Urothelium cell line (cell line): ENCODE results near the gene DPH5.
"Not testable (repeated sequence)": the region's sequence is repeated elsewhere in the genome, so short reads cannot be mapped to it uniquely, and the experiment has no call there.

Source experiments
- DNase-seq: peaks from one replicate; pipeline ENCODE4 v3.0.0; 2011; ENCODE audit warnings: low spot score, mixed read lengths
- FAIRE-seq: peaks from 2 replicates; lab custom pipeline; 2011; peaks lifted over from hg19 to GRCh38; lab: Jason Lieb, UNC

DPH5 gene

GRCh38 chr1:101033017-101033416, 7.4 kb upstream of the DPH5 start:
- FAIRE-seq, result no peak
- no peak for DNase-seq

- DNase-seq, FAIRE-seq: not testable (repeated sequence)
Measured at GRCh38 chr1:101032129-101032528, 6.5 kb upstream of the DPH5 start.

- DNase-seq (no peak), FAIRE-seq (no peak)
Measured at GRCh38 chr1:101030881-101031280, 5.3 kb upstream of the DPH5 start.

GRCh38 chr1:101029184-101029583, 3.6 kb upstream of the DPH5 start:
- no peak for FAIRE-seq

GRCh38 chr1:101028466-101028865, 2.9 kb upstream of the DPH5 start:
- FAIRE-seq (no peak), DNase-seq (no peak)

More at GRCh38 chr1:101029184-101029583, 3.6 kb upstream of the DPH5 start:
- DNase-seq, result no peak

- no peak for FAIRE-seq
- DNase-seq, result no peak
Measured at GRCh38 chr1:101027194-101027772, 1.7 kb upstream of the DPH5 start.

GRCh38 chr1:101026430-101026788, 825 bp upstream of the DPH5 start:
- DNase-seq (peak; percentile 2), FAIRE-seq (no peak)

- FAIRE-seq, result no peak
- DNase-seq, result peak; percentile 16
Measured at GRCh38 chr1:101025283-101025656, 314 bp downstream of the DPH5 start.

- FAIRE-seq (no peak), DNase-seq (no peak)
Measured at GRCh38 chr1:101022294-101022693, 3.3 kb downstream of the DPH5 start.

GRCh38 chr1:101017448-101017847, 8.1 kb downstream of the DPH5 start:
- FAIRE-seq (no peak), DNase-seq (no peak)

- FAIRE-seq (no peak), DNase-seq (no peak)
Measured at GRCh38 chr1:101013776-101014175, 11.8 kb downstream of the DPH5 start.

- FAIRE-seq (no peak), DNase-seq (no peak)
Measured at GRCh38 chr1:101008229-101008834, 17.3 kb downstream of the DPH5 start.

GRCh38 chr1:101006553-101006952, 19.0 kb downstream of the DPH5 start:
- DNase-seq (no peak), FAIRE-seq (no peak)

- FAIRE-seq, result no peak
- no peak for DNase-seq
Measured at GRCh38 chr1:101005871-101006270, 19.7 kb downstream of the DPH5 start.

GRCh38 chr1:101005183-101005582, 20.4 kb downstream of the DPH5 start:
- FAIRE-seq (no peak), DNase-seq (no peak)

- no peak for DNase-seq
- FAIRE-seq, result no peak
Measured at GRCh38 chr1:101004670-101005069, 20.9 kb downstream of the DPH5 start.

GRCh38 chr1:101004061-101004460, 21.5 kb downstream of the DPH5 start:
- FAIRE-seq (no peak), DNase-seq (no peak)

- no peak for FAIRE-seq
Measured at GRCh38 chr1:101003012-101003650, 22.5 kb downstream of the DPH5 start.

GRCh38 chr1:101002551-101002950, 23.0 kb downstream of the DPH5 start:
- DNase-seq (no peak), FAIRE-seq (no peak)

More at GRCh38 chr1:101003012-101003650, 22.5 kb downstream of the DPH5 start:
- DNase-seq, result no peak

GRCh38 chr1:101000131-101000873, 25.3 kb downstream of the DPH5 start:
- no peak for FAIRE-seq

GRCh38 chr1:100998426-100998825, 27.2 kb downstream of the DPH5 start:
- FAIRE-seq (no peak), DNase-seq (no peak)

More at GRCh38 chr1:101000131-101000873, 25.3 kb downstream of the DPH5 start:
- no peak for DNase-seq
